H9 (cell line): ENCODE results near the gene RERE. TPM values are rescaled to one million over a fixed set of nuclear protein-coding genes. Genes with fewer than 3 reads are reported as not detected.

Experiments used
- DNase-seq: peaks from one replicate; pipeline ENCODE4 v3.0.0-alpha.2; 2017
- H2AFZ ChIP-seq: one replicate; pipeline ENCODE4 v1.6.1; 2013; ENCODE audit warnings: mild to moderate bottlenecking, low read length, control low read depth, moderate library complexity
- H2AK5ac ChIP-seq: 2 replicates; pipeline ENCODE4 v1.6.1; 2013; ENCODE audit warnings: low read length, control low read depth, mixed read lengths; ENCODE audit not compliant: insufficient read length
- H2BK120ac ChIP-seq: one replicate; pipeline ENCODE4 v1.6.1; 2013; ENCODE audit warnings: low read depth, mild to moderate bottlenecking, low read length, control low read depth, inconsistent platforms; ENCODE audit not compliant: poor library complexity, severe bottlenecking
- H2BK12ac ChIP-seq: 2 replicates; pipeline ENCODE4 v1.6.1; 2013; ENCODE audit warnings: low read length, control low read depth, mixed read lengths, low read depth; ENCODE audit not compliant: insufficient read length
- H2BK15ac ChIP-seq: 2 replicates; pipeline ENCODE4 v1.6.1; 2013; ENCODE audit warnings: low read depth, low read length, control low read depth
- H2BK20ac ChIP-seq: one replicate; pipeline ENCODE4 v1.6.1; 2013; ENCODE audit warnings: low read depth, mild to moderate bottlenecking, low read length, control low read depth, inconsistent platforms; ENCODE audit not compliant: poor library complexity, severe bottlenecking
- H2BK5ac ChIP-seq: 2 replicates; pipeline ENCODE4 v1.6.1; 2013; ENCODE audit warnings: low read length, control low read depth, mixed read lengths; ENCODE audit not compliant: insufficient read length
- H3K14ac ChIP-seq: 2 replicates; pipeline ENCODE4 v1.6.1; 2013; ENCODE audit warnings: low read length, control low read depth; ENCODE audit not compliant: insufficient read depth
- H3K18ac ChIP-seq: 2 replicates; pipeline ENCODE4 v1.6.1; 2013; ENCODE audit warnings: low read depth, mild to moderate bottlenecking, mixed read lengths, low read length, control low read depth; ENCODE audit not compliant: insufficient read length
- H3K23ac ChIP-seq: 2 replicates; pipeline ENCODE4 v1.6.1; 2013; ENCODE audit warnings: low read length, control low read depth, mixed read lengths, low read depth; ENCODE audit not compliant: insufficient read length
- H3K23me2 ChIP-seq: 2 replicates; pipeline ENCODE4 v1.6.1; 2013; ENCODE audit warnings: low read depth, mild to moderate bottlenecking, mixed read lengths, low read length, control low read depth; ENCODE audit not compliant: insufficient read length, poor library complexity, severe bottlenecking
- H3K27ac ChIP-seq: 2 replicates; pipeline ENCODE4 v1.5.1; 2013; ENCODE audit warnings: low read length, control low read depth, mixed read lengths, low read depth; ENCODE audit not compliant: insufficient read length
- H3K27me3 ChIP-seq: 2 replicates; pipeline ENCODE4 v1.6.1; 2013; ENCODE audit warnings: low read length, control low read depth, inconsistent platforms; ENCODE audit not compliant: insufficient read depth
- H3K4ac ChIP-seq: 2 replicates; pipeline ENCODE4 v1.6.1; 2013; ENCODE audit warnings: low read depth, mild to moderate bottlenecking, control low read depth, inconsistent platforms, low read length, moderate library complexity
- H3K4me1 ChIP-seq: 2 replicates; pipeline ENCODE4 v1.6.1; 2013; ENCODE audit warnings: low read length, control low read depth, inconsistent platforms; ENCODE audit not compliant: insufficient read depth
- H3K4me2 ChIP-seq: 2 replicates; pipeline ENCODE4 v1.6.1; 2013; ENCODE audit warnings: low read length, control low read depth, mixed read lengths; ENCODE audit not compliant: insufficient read length, insufficient read depth
- H3K56ac ChIP-seq: 2 replicates; pipeline ENCODE4 v1.6.1; 2013; ENCODE audit warnings: low read depth, mild to moderate bottlenecking, mixed read lengths, low read length, control low read depth; ENCODE audit not compliant: insufficient read length
- H3K79me1 ChIP-seq: 2 replicates; pipeline ENCODE4 v1.6.1; 2013; ENCODE audit warnings: low read depth, mild to moderate bottlenecking, moderate library complexity, low read length, control low read depth, inconsistent platforms; ENCODE audit not compliant: insufficient read depth, poor library complexity, severe bottlenecking
- H3K79me2 ChIP-seq: 2 replicates; pipeline ENCODE4 v1.6.1; 2013; ENCODE audit warnings: low read length, control low read depth, inconsistent platforms; ENCODE audit not compliant: insufficient read depth
- H3K9ac ChIP-seq: 2 replicates; pipeline ENCODE4 v1.6.1; 2013; ENCODE audit warnings: low read length, control low read depth, mixed read lengths; ENCODE audit not compliant: insufficient read length; ENCODE audit errors: extremely low read depth
- H3K9me3 ChIP-seq: one replicate; pipeline ENCODE4 v1.6.1; 2013; ENCODE audit warnings: low read depth, low read length, inconsistent platforms; ENCODE audit not compliant: control insufficient read depth
- H3T11ph ChIP-seq: one replicate; pipeline ENCODE4 v1.6.1; 2013; ENCODE audit warnings: mild to moderate bottlenecking, low read length, control low read depth, inconsistent platforms
- H4K20me1 ChIP-seq: one replicate; pipeline ENCODE4 v1.6.1; 2013; ENCODE audit not compliant: control insufficient read depth, insufficient read length, insufficient read depth
- H4K5ac ChIP-seq: 2 replicates; pipeline ENCODE4 v1.6.1; 2013; ENCODE audit warnings: low read depth, mild to moderate bottlenecking, mixed read lengths, low read length, control low read depth; ENCODE audit not compliant: insufficient read length
- H4K8ac ChIP-seq: replicated peaks from 2 replicates; pipeline ENCODE4 v1.6.1; 2013; ENCODE audit warnings: low read length, control low read depth, mixed read lengths, low read depth; ENCODE audit not compliant: insufficient read length
- H4K91ac ChIP-seq: 2 replicates; pipeline ENCODE4 v1.6.1; 2013; ENCODE audit warnings: low read depth, mild to moderate bottlenecking, moderate library complexity, mixed read lengths, low read length, control low read depth; ENCODE audit not compliant: insufficient read length
- H3K27ac Mint-ChIP-seq, 3 experiments: 2 replicates in 2 of 3; 3 replicates in 1 of 3; pipeline ENCODE4 v1.8.0; 2020 to 2021; ENCODE audit warnings: mixed read lengths in 3 of 3, mild to moderate bottlenecking in 1 of 3, moderate library complexity in 1 of 3
- H3K27me3 Mint-ChIP-seq: 2 replicates; pipeline ENCODE4 v1.8.0; 2021; ENCODE audit warnings: low read depth, mild to moderate bottlenecking, moderate library complexity, mixed read lengths
- H3K36me3 Mint-ChIP-seq, 3 experiments: 2 replicates in 2 of 3; 3 replicates in 1 of 3; pipeline ENCODE4 v1.8.0; 2020 to 2021; ENCODE audit warnings: low read depth in 3 of 3, mixed read lengths in 3 of 3; ENCODE audit not compliant: insufficient read depth in 1 of 3
- H3K4me1 Mint-ChIP-seq, 2 experiments: 2 replicates each; pipeline ENCODE4 v1.8.0; 2020; ENCODE audit warnings: mixed read lengths in 2 of 2
- H3K4me3 Mint-ChIP-seq, 2 experiments: 2 replicates in 1 of 2; 3 replicates in 1 of 2; pipeline ENCODE4 v1.8.0; 2020 to 2021; ENCODE audit warnings: mild to moderate bottlenecking in 2 of 2, mixed read lengths in 2 of 2, moderate library complexity in 1 of 2
- H3K9me3 Mint-ChIP-seq, 2 experiments: 2 replicates in 1 of 2; 3 replicates in 1 of 2; pipeline ENCODE4 v1.8.0; 2020; ENCODE audit warnings: mild to moderate bottlenecking in 2 of 2, mixed read lengths in 2 of 2, moderate library complexity in 1 of 2
- CTCF ChIP-seq: fragments of 200-600 bp; sonication (generic); conservative IDR thresholded peaks from 3 replicates; pipeline ENCODE4 v1.8.0; 2021; ENCODE audit warnings: antibody characterized with exemption, mild to moderate bottlenecking
- whole genome bisulfite sequencing: extraction: QIAGEN DNeasy Blood & Tissue Kit; methylation state at CpG from one replicate; pipeline ENCODE4 v1.1.7; 2013; ENCODE audit warnings: missing lambda C conversion rate, low lambda C conversion rate, mixed read lengths; ENCODE audit not compliant: insufficient read length; ENCODE audit errors: extremely low coverage; 5-methylcytosine and 5-hydroxymethylcytosine counted together
- total RNA-seq: library from RNA; stranded (reverse); gene quantifications from 2 replicates; pipeline ENCODE4 v1.2.1, GENCODE V29; 2021

RERE gene
- total RNA-seq, 1 experiment from 2014 or later: 103 TPM

GRCh38 chr1:8392522-8392921 is 424.9 kb downstream of the RERE start:
- H3K9me3 Mint-ChIP-seq: no peaks in the 10 kb centered on the region
- no peak overlapping the region for H3T11ph ChIP-seq
- no peak overlapping the region for H3K23ac ChIP-seq
- H4K8ac ChIP-seq: no peak overlapping the region
- peak overlapping the region; percentile 2 to 16 (median 13); a peak in 6 of 7 replicates for H3K27ac Mint-ChIP-seq
- no peaks in the 10 kb centered on the region for H3K23me2 ChIP-seq
- H3K14ac ChIP-seq: no peak overlapping the region
- TF ChIP-seq CTCF: no peak
- H3K27me3 ChIP-seq: no peaks in the 10 kb centered on the region
- H3K36me3 Mint-ChIP-seq: peaks cover 10 to 16% (median 14%) of the 10 kb centered on the region in 3 experiments; a peak in 6 of 7 replicates
- no peaks in the 10 kb centered on the region for H4K20me1 ChIP-seq
- no peak overlapping the region for H2BK12ac ChIP-seq
- no peaks in the 10 kb centered on the region; the same call in 1 of the 2 replicates for H3K27me3 Mint-ChIP-seq
- no peak overlapping the region for H3K4ac ChIP-seq
- no peak overlapping the region for H3K56ac ChIP-seq
- no peak overlapping the region for H2BK20ac ChIP-seq
- no peak overlapping the region for H2AK5ac ChIP-seq
- no peak overlapping the region for H3K4me3 Mint-ChIP-seq
- H3K27ac ChIP-seq: no peak overlapping the region
- no peak overlapping the region for H2AFZ ChIP-seq
- no peak overlapping the region for H2BK120ac ChIP-seq
- H3K4me1 Mint-ChIP-seq: peaks cover 31 to 39% of the 10 kb centered on the region in 2 experiments
- H3K9me3 ChIP-seq: no peaks in the 10 kb centered on the region
- DNase-seq: no peak
- no peak overlapping the region for H2BK5ac ChIP-seq
- peaks cover 5% of the 10 kb centered on the region for H3K79me1 ChIP-seq
- no peak overlapping the region for H4K91ac ChIP-seq
- H3K79me2 ChIP-seq: peaks cover 9% of the 10 kb centered on the region; the same call in 1 of the 2 replicates
- H3K4me2 ChIP-seq: no peak overlapping the region
- H2BK15ac ChIP-seq: no peak overlapping the region
- no peak overlapping the region for H3K9ac ChIP-seq
- no peak overlapping the region for H4K5ac ChIP-seq
- H3K18ac ChIP-seq: no peak overlapping the region
- no CpG with 5 or more reads among the region's 7 CpGs for WGBS
- H3K4me1 ChIP-seq: peaks cover 19% of the 10 kb centered on the region
